IMR-90 (cell line): ENCODE measurements around the gene RNU6-8. TPM values are rescaled to one million over a fixed set of nuclear protein-coding genes. Genes with fewer than 3 reads are reported as not detected.

ENCODE experiments used
- ATAC-seq: fragments of 200-7000 bp; cut with Tn5 transposase; 2 replicates; pipeline ENCODE4 v1.9.1; 2020; ENCODE audit warnings: low read depth, mild to moderate bottlenecking, moderate library complexity
- BruUV-seq: library from RNA; stranded (reverse); fragments of 400-500 nt; replicated peaks from 2 replicates; lab custom pipeline; 2021; lab: Mats Ljungman, UMichigan
- CTCF ChIA-PET: fragments of 300-600 bp; formaldehyde crosslinking; extraction: SDS; loops from one replicate; lab custom pipeline; 2021; ENCODE audit warnings: antibody characterized with exemption; lab: Yijun Ruan, JAX
- POLR2A ChIA-PET: fragments of 300-600 bp; sonication (Branson Sonifier 250); formaldehyde crosslinking; loops from one replicate; lab custom pipeline; 2022; ENCODE audit warnings: antibody characterized with exemption; ENCODE audit not compliant: unreplicated experiment; lab: Charles Lee
- DNase-seq: peaks from one replicate; pipeline ENCODE4 v3.0.0; 2013
- H2AFZ ChIP-seq: replicated peaks from 2 replicates; pipeline ENCODE3; 2013; ENCODE audit warnings: low read length, mild to moderate bottlenecking; ENCODE audit not compliant: poor library complexity
- H2AK5ac ChIP-seq: 2 replicates; pipeline ENCODE4 v1.6.1; 2013; ENCODE audit warnings: low read depth, low read length, inconsistent platforms
- H2AK9ac ChIP-seq: replicated peaks from 2 replicates; pipeline ENCODE3; 2013; ENCODE audit warnings: mild to moderate bottlenecking, low read depth, low read length, moderate library complexity; ENCODE audit not compliant: poor library complexity
- H2BK120ac ChIP-seq: 2 replicates; pipeline ENCODE4 v1.6.1; 2013; ENCODE audit warnings: low read depth, low read length, inconsistent platforms
- H2BK15ac ChIP-seq: 3 replicates; pipeline ENCODE4 v1.6.1; 2013; ENCODE audit warnings: low read depth, low read length, inconsistent platforms
- H2BK20ac ChIP-seq: 2 replicates; pipeline ENCODE4 v1.6.1; 2013; ENCODE audit warnings: low read depth, mild to moderate bottlenecking, inconsistent platforms, low read length, moderate library complexity
- H2BK5ac ChIP-seq: 2 replicates; pipeline ENCODE4 v1.6.1; 2013; ENCODE audit warnings: mild to moderate bottlenecking, low read depth, low read length, inconsistent platforms; ENCODE audit not compliant: poor library complexity, severe bottlenecking
- H3K14ac ChIP-seq: replicated peaks from 2 replicates; pipeline ENCODE4 v1.6.1; 2013; ENCODE audit warnings: low read depth, low read length, inconsistent platforms
- H3K18ac ChIP-seq: 2 replicates; pipeline ENCODE4 v1.6.1; 2013; ENCODE audit warnings: low read depth, low read length, control low read depth
- H3K23ac ChIP-seq: 2 replicates; pipeline ENCODE4 v1.6.1; 2013; ENCODE audit warnings: low read depth, low read length, inconsistent platforms
- H3K27ac ChIP-seq: 2 replicates; pipeline ENCODE4 v1.5.1; 2013; ENCODE audit warnings: mild to moderate bottlenecking, control low read depth, low read length; ENCODE audit not compliant: insufficient read depth
- H3K27me3 ChIP-seq: 2 replicates; pipeline ENCODE4 v1.6.1; 2013; ENCODE audit warnings: low read length; ENCODE audit not compliant: control insufficient read depth, insufficient read depth
- H3K36me3 ChIP-seq: 2 replicates; pipeline ENCODE4 v1.6.1; 2013; ENCODE audit warnings: low read length, mixed read lengths; ENCODE audit not compliant: control insufficient read depth, insufficient read depth
- H3K4ac ChIP-seq: 2 replicates; pipeline ENCODE4 v1.6.1; 2013; ENCODE audit warnings: low read depth, low read length, inconsistent platforms
- H3K4me1 ChIP-seq: 2 replicates; pipeline ENCODE4 v1.6.1; 2013; ENCODE audit warnings: low read length, mixed read lengths; ENCODE audit not compliant: control insufficient read depth, insufficient read depth
- H3K4me2 ChIP-seq: 2 replicates; pipeline ENCODE4 v1.6.1; 2013; ENCODE audit warnings: low read depth, mild to moderate bottlenecking, control low read depth, low read length, moderate library complexity
- H3K4me3 ChIP-seq: 2 replicates; pipeline ENCODE4 v1.5.1; 2013; ENCODE audit warnings: low read depth, mild to moderate bottlenecking, control low read depth, low read length, moderate library complexity; ENCODE audit not compliant: insufficient read depth
- H3K56ac ChIP-seq: 2 replicates; pipeline ENCODE4 v1.6.1; 2013; ENCODE audit warnings: low read length, inconsistent platforms; ENCODE audit not compliant: insufficient read depth; ENCODE audit errors: extremely low read depth
- H3K79me1 ChIP-seq, 2 experiments: 2 replicates each; pipeline ENCODE4 v1.6.1; 2013; ENCODE audit warnings: low read length in 2 of 2, inconsistent platforms in 1 of 2, low read depth in 1 of 2
- H3K9ac ChIP-seq: 2 replicates; pipeline ENCODE4 v1.6.1; 2013; ENCODE audit warnings: low read depth, low read length, control low read depth
- H3K9me1 ChIP-seq: 2 replicates; pipeline ENCODE4 v1.6.1; 2013; ENCODE audit warnings: low read length, inconsistent platforms; ENCODE audit not compliant: insufficient read depth
- H3K9me3 ChIP-seq: 2 replicates; pipeline ENCODE4 v1.6.1; 2013; ENCODE audit warnings: low read length; ENCODE audit not compliant: control insufficient read depth, insufficient read depth
- H4K20me1 ChIP-seq: 2 replicates; pipeline ENCODE4 v1.6.1; 2013; ENCODE audit warnings: low read length, inconsistent platforms; ENCODE audit not compliant: insufficient read depth
- H4K5ac ChIP-seq: 2 replicates; pipeline ENCODE4 v1.6.1; 2013; ENCODE audit warnings: mild to moderate bottlenecking, low read depth, low read length, control low read depth
- H4K8ac ChIP-seq, 2 experiments: 2 replicates each; pipeline ENCODE4 v1.6.1; 2013; ENCODE audit warnings: low read depth in 2 of 2, low read length in 2 of 2, control low read depth in 1 of 2, inconsistent platforms in 1 of 2
- H4K91ac ChIP-seq: 2 replicates; pipeline ENCODE4 v1.6.1; 2013; ENCODE audit warnings: low read depth, low read length, inconsistent platforms; ENCODE audit not compliant: insufficient read depth
- BHLHE40 ChIP-seq: fragments of 150-350 bp; IDR thresholded peaks from 2 replicates; pipeline ENCODE4 v1.6.1; 2016; ENCODE audit warnings: mild to moderate bottlenecking, low read depth, low read length
- CEBPB ChIP-seq: IDR thresholded peaks from 2 replicates; pipeline ENCODE4 v1.6.1; 2012; ENCODE audit warnings: low read depth, low read length, improper control_type of control experiment
- CHD1 ChIP-seq: IDR thresholded peaks from 2 replicates; pipeline ENCODE4 v1.6.1; 2012; ENCODE audit warnings: low read depth, low read length, improper control_type of control experiment
- FOS ChIP-seq: fragments of 150-350 bp; IDR thresholded peaks from 2 replicates; pipeline ENCODE4 v1.6.1; 2016; ENCODE audit warnings: low read depth, low read length
- MAFK ChIP-seq: IDR thresholded peaks from 2 replicates; pipeline ENCODE4 v1.6.1; 2012; ENCODE audit warnings: low read depth, low read length, improper control_type of control experiment
- MAZ ChIP-seq: IDR thresholded peaks from 2 replicates; pipeline ENCODE4 v1.6.1; 2012; ENCODE audit warnings: low read depth, mild to moderate bottlenecking, low read length, improper control_type of control experiment, moderate library complexity, borderline replicate concordance
- MXI1 ChIP-seq: IDR thresholded peaks from 2 replicates; pipeline ENCODE4 v1.6.1; 2012; ENCODE audit warnings: low read depth, mild to moderate bottlenecking, low read length, moderate library complexity, borderline replicate concordance
- NFE2L2 ChIP-seq: fragments of 150-350 bp; IDR thresholded peaks from 2 replicates; pipeline ENCODE4 v1.6.1; 2016; ENCODE audit warnings: low read depth, mild to moderate bottlenecking, low read length
- POLR2A ChIP-seq: IDR thresholded peaks from 2 replicates; pipeline ENCODE4 v1.6.1; 2012; ENCODE audit warnings: mild to moderate bottlenecking, low read depth, low read length
- RAD21 ChIP-seq: IDR thresholded peaks from 2 replicates; pipeline ENCODE4 v1.6.1; 2012; ENCODE audit warnings: low read length, improper control_type of control experiment
- RCOR1 ChIP-seq: IDR thresholded peaks from 2 replicates; pipeline ENCODE4 v1.6.1; 2012; ENCODE audit warnings: mild to moderate bottlenecking, low read length, improper control_type of control experiment; ENCODE audit not compliant: insufficient replicate concordance
- RFX5 ChIP-seq: IDR thresholded peaks from 2 replicates; pipeline ENCODE4 v1.8.0; 2012; ENCODE audit warnings: low read depth, mild to moderate bottlenecking, low read length, moderate library complexity
- SMC3 ChIP-seq: fragments of 150-350 bp; IDR thresholded peaks from 2 replicates; pipeline ENCODE4 v1.6.1; 2016; ENCODE audit warnings: low read depth, mild to moderate bottlenecking, antibody characterized with exemption, low read length, moderate library complexity
- dilution Hi-C: fragments of 300-500 bp; cut with HindIII; formaldehyde crosslinking; loops from one replicate; pipeline ENCODE4 v1.14.3; 2018; ENCODE audit warnings: low sequenced_read_pairs; ENCODE audit not compliant: unreplicated experiment
- in situ Hi-C: fragments of 300-500 bp; cut with MboI; formaldehyde crosslinking; loops from 3 replicates; pipeline ENCODE4 v1.14.3; 2019; ENCODE audit warnings: low sequenced_read_pairs, inconsistent platforms, mixed read lengths
- intact Hi-C: fragments of 100-400 bp; cut with micrococcal nuclease; formaldehyde crosslinking; loops from 2 replicates; pipeline ENCODE4 v1.10.0; 2022
- polyA plus RNA-seq, 3 experiments: library from polyadenylated mRNA; depleted of rRNA; stranded (reverse); fragments of >200 nt; gene quantifications; 2 replicates each; pipeline ENCODE4 v1.2.3, GENCODE V29; 2012; ENCODE audit warnings: low replicate concordance in 1 of 3
- total RNA-seq: library from RNA; depleted of rRNA; stranded (reverse); fragments of >200 nt; gene quantifications from 2 replicates; pipeline ENCODE4 v1.2.3, GENCODE V29; 2012
- TF ChIP-seq, protein P1 (sequence below): fragments of 150-350 bp; IDR thresholded peaks from 2 replicates; pipeline ENCODE4 v1.6.1; 2017; ENCODE audit warnings: mild to moderate bottlenecking, antibody characterized with exemption, low read length, low read depth
- TF ChIP-seq, protein P2 (sequence below): conservative IDR thresholded peaks from 2 replicates; pipeline ENCODE4 v1.5.1; 2012; ENCODE audit warnings: mild to moderate bottlenecking, low read depth, low read length, improper control_type of control experiment
- TF ChIP-seq, protein P3 (sequence below): fragments of 150-350 bp; IDR thresholded peaks from 2 replicates; pipeline ENCODE4 v1.6.1; 2016; ENCODE audit warnings: low read depth, mild to moderate bottlenecking, low read length, moderate library complexity, borderline replicate concordance

The RNU6-8 gene
- total and polyA plus RNA-seq, 2 of the 4 experiments (the other 2 are of a cell fraction), result not detected

DNA sequence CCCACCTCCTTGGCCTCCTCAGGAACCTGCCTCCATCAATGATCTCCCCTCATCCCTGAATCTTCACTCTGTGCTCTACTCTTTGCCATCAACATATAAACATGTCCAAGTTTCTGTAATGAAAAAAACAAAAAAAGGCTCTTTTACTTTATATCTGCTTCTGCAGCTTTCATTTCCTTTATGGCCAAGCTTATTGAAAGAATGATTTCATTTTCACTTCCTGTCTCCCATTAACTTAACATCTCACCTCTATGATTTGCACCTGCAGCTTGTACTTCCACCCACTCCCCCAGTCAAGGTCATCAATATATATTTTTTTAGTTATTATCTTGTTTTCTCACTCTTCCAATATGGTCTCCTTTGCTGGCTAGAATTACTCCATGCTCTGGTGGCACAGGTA, 16.8 kb downstream of the RNU6-8 start:
- H3K9me1 ChIP-seq, result no peaks in the 10 kb centered on the region
- H2AK9ac ChIP-seq, result no peak overlapping the region
- H2BK15ac ChIP-seq, result no peak overlapping the region
- no peak overlapping the region for H3K18ac ChIP-seq
- H3K79me1 ChIP-seq, result no peaks in the 10 kb centered on the region
- peak overlapping the region; percentile 52 for H2AFZ ChIP-seq
- H3K27ac ChIP-seq, result no peak overlapping the region
- no peak overlapping the region for H4K5ac ChIP-seq
- no peak overlapping the region for H3K4me3 ChIP-seq
- no peak for DNase-seq
- H2AK5ac ChIP-seq, result no peak overlapping the region
- ChIA-PET POLR2A (no interaction called here), CTCF (no interaction called here)
- ATAC-seq, result no peak
- dilution Hi-C loops (no loop called here), intact Hi-C loops (no loop called here), in situ Hi-C loops (no loop called here)
- no peaks in the 10 kb centered on the region for H3K36me3 ChIP-seq
- no peak overlapping the region for H3K4me2 ChIP-seq
- no peaks in the 10 kb centered on the region for H3K9me3 ChIP-seq
- H3K23ac ChIP-seq, result no peak overlapping the region
- no peak overlapping the region for H4K91ac ChIP-seq
- no peak overlapping the region for H2BK5ac ChIP-seq
- H3K4ac ChIP-seq, result no peak overlapping the region
- H4K8ac ChIP-seq, result no peak overlapping the region
- H3K27me3 ChIP-seq, result no peaks in the 10 kb centered on the region; the same call in 1 of the 2 replicates
- H2BK20ac ChIP-seq, result no peak overlapping the region
- no peak overlapping the region for H3K56ac ChIP-seq
- no peaks in the 10 kb centered on the region for H4K20me1 ChIP-seq
- no peak overlapping the region for H3K9ac ChIP-seq
- no peaks in the 10 kb centered on the region for H3K4me1 ChIP-seq
- no peak for TF ChIP-seq SMC3
- TF ChIP-seq BHLHE40, result no peak
- TF ChIP-seq MAFK, result no peak
- no peak for TF ChIP-seq FOS
- TF ChIP-seq NFE2L2, result no peak
- no peak for TF ChIP-seq CHD1
- no peak for TF ChIP-seq MAZ
- TF ChIP-seq CEBPB, result no peak
- no peak for TF ChIP-seq RCOR1
- TF ChIP-seq POLR2A, result no peak
- TF ChIP-seq, protein P1, sequence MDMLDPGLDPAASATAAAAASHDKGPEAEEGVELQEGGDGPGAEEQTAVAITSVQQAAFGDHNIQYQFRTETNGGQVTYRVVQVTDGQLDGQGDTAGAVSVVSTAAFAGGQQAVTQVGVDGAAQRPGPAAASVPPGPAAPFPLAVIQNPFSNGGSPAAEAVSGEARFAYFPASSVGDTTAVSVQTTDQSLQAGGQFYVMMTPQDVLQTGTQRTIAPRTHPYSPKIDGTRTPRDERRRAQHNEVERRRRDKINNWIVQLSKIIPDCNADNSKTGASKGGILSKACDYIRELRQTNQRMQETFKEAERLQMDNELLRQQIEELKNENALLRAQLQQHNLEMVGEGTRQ, result no peak
- no peak for TF ChIP-seq RFX5
- TF ChIP-seq MXI1, result no peak
- TF ChIP-seq, protein P2, sequence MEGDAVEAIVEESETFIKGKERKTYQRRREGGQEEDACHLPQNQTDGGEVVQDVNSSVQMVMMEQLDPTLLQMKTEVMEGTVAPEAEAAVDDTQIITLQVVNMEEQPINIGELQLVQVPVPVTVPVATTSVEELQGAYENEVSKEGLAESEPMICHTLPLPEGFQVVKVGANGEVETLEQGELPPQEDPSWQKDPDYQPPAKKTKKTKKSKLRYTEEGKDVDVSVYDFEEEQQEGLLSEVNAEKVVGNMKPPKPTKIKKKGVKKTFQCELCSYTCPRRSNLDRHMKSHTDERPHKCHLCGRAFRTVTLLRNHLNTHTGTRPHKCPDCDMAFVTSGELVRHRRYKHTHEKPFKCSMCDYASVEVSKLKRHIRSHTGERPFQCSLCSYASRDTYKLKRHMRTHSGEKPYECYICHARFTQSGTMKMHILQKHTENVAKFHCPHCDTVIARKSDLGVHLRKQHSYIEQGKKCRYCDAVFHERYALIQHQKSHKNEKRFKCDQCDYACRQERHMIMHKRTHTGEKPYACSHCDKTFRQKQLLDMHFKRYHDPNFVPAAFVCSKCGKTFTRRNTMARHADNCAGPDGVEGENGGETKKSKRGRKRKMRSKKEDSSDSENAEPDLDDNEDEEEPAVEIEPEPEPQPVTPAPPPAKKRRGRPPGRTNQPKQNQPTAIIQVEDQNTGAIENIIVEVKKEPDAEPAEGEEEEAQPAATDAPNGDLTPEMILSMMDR, result no peak
- no peak for TF ChIP-seq RAD21
- TF ChIP-seq, protein P3, sequence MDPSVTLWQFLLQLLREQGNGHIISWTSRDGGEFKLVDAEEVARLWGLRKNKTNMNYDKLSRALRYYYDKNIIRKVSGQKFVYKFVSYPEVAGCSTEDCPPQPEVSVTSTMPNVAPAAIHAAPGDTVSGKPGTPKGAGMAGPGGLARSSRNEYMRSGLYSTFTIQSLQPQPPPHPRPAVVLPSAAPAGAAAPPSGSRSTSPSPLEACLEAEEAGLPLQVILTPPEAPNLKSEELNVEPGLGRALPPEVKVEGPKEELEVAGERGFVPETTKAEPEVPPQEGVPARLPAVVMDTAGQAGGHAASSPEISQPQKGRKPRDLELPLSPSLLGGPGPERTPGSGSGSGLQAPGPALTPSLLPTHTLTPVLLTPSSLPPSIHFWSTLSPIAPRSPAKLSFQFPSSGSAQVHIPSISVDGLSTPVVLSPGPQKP, result no peak
- BruUV-seq, result no TSS peak
- H2BK120ac ChIP-seq, result no peak overlapping the region
- H3K14ac ChIP-seq, result no peak overlapping the region
